HTERT RPE-1 (cell line): Measurements from ENCODE around the gene PLEKHO1.
"Not testable (repeated sequence)": the region's sequence is repeated elsewhere in the genome, so short reads cannot be mapped to it uniquely, and the experiment has no call there.

Experiments used
- in situ Hi-C: fragments of 300-500 bp; cut with MboI; formaldehyde crosslinking; loops from 4 replicates; pipeline ENCODE4 v1.14.3; 2020; ENCODE audit warnings: low sequenced_read_pairs

Gene PLEKHO1

DNA sequence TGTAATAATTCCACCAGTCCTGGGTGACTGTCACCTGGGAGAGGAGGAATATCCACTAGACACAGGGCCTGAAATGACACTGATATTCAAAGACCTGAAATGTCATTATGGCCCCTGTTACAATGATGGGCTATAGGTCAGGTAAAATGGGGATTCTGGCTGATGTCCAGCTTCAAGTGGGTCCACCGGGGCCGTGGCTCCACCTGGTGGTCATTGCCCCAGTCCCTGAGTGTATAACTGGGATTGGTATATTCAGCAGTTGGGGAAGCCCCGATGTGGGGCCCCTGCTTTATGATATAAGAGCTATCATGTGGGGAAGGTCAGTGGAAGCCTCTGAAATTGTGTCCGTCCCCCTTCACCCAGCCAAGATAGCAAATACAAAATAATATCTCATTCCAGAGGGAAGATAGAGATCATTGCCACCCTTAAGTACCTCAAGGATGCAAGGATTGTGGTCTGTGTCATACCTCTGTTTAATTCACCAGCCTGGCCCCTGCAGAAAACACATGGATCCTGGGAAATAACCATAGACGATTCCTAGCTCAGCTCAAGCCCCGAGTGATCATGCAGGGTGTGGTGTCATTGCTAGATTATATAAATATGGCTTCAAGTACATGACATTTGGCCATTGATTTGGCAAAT lies 19.4 kb downstream of the PLEKHO1 start:
- in situ Hi-C loops: no loop called here

- in situ Hi-C loops: no loop called here
Measured at GRCh38 chr1:150171801-150172200, 22.1 kb downstream of the PLEKHO1 start.

GRCh38 chr1:150173141-150173585 lies 23.4 kb downstream of the PLEKHO1 start:
- in situ Hi-C loops: no loop called here

- in situ Hi-C loops: no loop called here
Measured at GRCh38 chr1:150176593-150176992, 26.9 kb downstream of the PLEKHO1 start.

DNA sequence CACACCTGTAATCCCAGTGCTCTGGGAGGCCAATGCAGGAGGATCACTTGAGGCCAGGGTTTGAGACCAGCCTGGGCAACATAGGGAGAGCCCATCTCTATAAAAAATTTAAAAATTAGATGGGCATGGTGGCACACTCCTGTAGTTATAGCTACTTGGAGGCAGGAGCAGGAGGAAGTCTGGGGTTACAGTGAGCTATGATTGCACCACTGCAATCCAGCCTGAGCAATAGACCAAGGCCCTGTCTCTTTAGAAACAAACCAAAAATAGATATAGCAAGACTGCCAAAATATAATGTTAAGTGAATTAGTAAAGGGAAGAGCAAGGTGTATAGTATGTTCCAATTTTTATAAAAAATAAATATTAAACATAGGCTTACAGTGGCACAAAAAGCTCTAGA lies 28.8 kb downstream of the PLEKHO1 start:
- in situ Hi-C loops: no loop called here

DNA sequence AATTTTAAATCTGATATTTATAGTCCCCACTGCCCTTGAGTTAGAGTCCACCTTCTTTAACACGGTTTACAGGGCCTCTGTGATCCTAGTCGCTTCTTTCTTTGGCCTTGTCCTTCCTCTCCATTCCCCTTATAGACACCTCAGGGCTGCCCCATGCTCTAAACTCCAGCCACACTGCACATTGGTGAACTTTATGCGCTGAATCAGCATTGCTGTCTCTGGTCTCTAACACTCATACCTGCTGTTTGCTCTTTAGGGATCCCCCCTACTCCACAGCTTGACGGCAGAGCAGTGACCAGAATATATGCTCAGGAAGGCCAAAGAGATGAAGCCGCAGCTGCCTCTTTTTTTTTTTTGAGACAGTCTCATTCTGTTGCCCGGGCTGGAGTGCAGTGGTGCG lies 30.2 kb downstream of the PLEKHO1 start:
- in situ Hi-C loops: no loop called here

GRCh38 chr1:150180474-150180873 lies 30.8 kb downstream of the PLEKHO1 start:
- in situ Hi-C loops: no loop called here

DNA sequence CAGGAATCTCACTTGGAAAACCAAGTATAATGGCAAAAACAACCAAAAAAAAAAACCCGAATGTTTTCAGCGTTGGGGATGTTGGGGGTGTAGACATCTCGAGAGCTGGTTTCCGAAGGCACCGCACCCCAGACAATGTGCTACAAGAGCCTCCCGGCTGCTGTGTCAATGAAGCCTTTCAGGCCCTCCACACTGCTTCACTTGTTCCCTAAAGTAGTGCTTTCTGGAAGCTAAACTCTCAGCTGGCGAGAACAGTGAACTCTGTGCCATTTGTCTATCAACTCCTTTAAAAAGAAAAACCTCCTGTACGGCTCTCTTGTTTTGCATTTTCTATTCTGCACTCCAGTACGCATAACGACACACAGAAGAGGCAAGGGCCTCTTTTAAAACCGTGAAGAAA lies 32.5 kb downstream of the PLEKHO1 start:
- in situ Hi-C loops: no loop called here

- in situ Hi-C loops: no loop called here
Measured at GRCh38 chr1:150183061-150183460, 33.3 kb downstream of the PLEKHO1 start.

DNA sequence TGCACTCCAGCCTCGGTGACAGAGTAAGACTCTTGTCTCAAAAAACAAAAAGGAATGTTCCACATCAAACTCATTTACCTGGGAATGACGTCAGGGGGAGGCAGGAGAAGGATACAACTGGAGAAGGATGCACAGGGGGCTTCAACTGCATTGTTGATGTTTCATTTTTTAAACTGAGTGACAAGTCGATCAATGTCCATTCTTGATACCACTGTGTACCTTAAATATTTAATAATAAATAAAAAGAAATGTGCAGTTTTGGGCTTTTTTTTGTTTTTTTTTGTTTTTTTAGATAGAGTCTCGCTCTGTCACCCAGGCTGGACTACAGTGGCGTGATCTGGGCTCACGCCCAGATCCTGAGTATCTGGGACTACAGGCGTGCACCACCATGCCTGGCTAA lies 35.8 kb downstream of the PLEKHO1 start:
- in situ Hi-C loops: no loop called here

- in situ Hi-C loops: not testable (repeated sequence)
Measured at GRCh38 chr1:150186438-150186788, 36.7 kb downstream of the PLEKHO1 start.

- in situ Hi-C loops: no loop called here
Measured at GRCh38 chr1:150186789-150187559, 37.3 kb downstream of the PLEKHO1 start.

GRCh38 chr1:150187560-150187931 lies 37.8 kb downstream of the PLEKHO1 start:
- in situ Hi-C loops: no loop called here

DNA sequence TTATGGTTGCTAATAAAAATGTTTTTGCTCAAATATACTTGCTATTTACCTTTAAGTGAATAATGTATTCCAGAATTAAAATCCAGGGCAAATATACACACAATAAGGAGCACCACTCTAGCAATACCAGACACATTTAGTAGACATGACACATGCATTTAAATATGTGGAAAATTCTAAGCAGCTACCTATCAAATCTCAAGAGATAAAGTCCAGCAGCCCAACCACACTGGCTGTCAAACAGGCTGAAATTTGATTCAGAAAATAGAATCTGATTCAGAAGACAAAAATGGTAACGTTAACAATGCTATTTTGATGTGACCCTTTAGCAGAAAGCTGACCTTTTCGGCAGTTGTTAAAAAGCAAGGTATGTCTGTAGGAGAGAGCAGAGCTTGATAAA lies 42.3 kb downstream of the PLEKHO1 start:
- in situ Hi-C loops: no loop called here

- in situ Hi-C loops: no loop called here
Measured at GRCh38 chr1:150194381-150195031, 44.8 kb downstream of the PLEKHO1 start.

DNA sequence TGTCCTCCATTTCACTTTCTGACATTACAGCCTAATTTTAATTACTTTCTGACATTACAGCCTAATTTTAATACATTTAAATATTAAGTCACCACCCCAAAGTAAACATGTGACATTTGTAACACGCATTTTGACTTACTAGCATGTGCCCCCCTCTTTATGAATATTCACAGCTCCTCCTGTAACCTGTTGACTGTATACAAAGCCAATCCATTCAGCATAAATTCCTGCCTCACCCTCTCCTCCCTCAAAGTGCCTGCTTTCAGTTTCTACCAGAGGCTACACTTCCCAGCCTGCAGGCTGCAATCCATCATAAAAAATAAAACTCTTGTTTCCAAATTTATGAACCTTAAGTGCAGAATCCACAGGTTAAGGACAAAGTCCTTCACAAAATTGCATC lies 46.7 kb downstream of the PLEKHO1 start:
- in situ Hi-C loops: no loop called here

DNA sequence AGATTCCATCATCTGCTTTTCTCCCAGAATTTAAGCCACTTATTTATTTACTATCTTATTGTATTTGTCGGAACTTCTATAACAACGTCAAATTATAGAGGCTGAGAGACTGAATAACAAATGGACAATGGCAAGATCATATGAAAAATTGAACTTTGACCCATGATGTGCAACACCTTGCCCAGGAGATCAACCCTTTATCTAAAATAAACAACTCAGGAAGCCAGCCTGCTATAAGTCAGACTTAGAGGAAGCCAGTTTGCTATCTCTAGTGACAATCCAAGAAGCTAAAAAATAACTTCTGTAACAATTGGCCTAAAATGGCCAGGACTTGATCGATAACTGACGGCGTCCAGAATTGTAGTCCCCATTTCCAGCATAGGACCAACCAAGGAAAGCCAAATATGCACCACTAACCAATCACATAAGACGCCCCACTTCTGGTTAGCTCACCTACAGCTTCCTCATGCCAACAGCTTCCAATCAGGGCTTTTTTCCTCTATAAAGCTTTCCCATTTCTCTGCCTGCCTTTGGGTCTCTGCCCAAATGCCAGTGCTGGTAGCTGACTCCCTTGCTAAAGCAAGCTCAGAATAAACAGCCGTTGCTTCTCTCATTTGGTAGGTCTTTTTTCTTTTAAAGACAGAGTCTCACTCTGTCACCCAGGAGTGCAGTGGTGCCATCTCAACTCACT lies 57.7 kb downstream of the PLEKHO1 start:
- in situ Hi-C loops: no loop called here

- in situ Hi-C loops: not testable (repeated sequence)
Measured at GRCh38 chr1:150208460-150208859, 58.7 kb downstream of the PLEKHO1 start.
